Kidney (tissue), 14 donors: ENCODE measurements around the gene TSPAN15. TPM values are rescaled to one million over a fixed set of nuclear protein-coding genes. Genes with fewer than 3 reads are reported as not detected.

Experiments
- DNase-seq, 5 donors: peaks; one replicate each; pipeline ENCODE4 v3.0.0-alpha.2; 2013 to 2020
- FAIRE-seq: peaks from 2 replicates; lab custom pipeline; 2012; peaks lifted over from hg19 to GRCh38; lab: Jason Lieb, UNC
- H3K27ac ChIP-seq, 2 donors: one replicate each; pipeline ENCODE4 v1.7.0; 2013; ENCODE audit warnings: low read depth in 2 of 2, low read length in 2 of 2, inconsistent platforms in 1 of 2
- H3K27me3 ChIP-seq: one replicate; pipeline ENCODE4 v1.7.1; 2013; ENCODE audit warnings: low read length, inconsistent platforms; ENCODE audit not compliant: control insufficient read depth, insufficient read depth
- H3K36me3 ChIP-seq, 3 donors: one replicate each; pipeline versions ENCODE4 v1.7.0 to v1.7.1; 2013; ENCODE audit warnings: low read length in 3 of 3, control low read depth in 1 of 3, inconsistent platforms in 1 of 3; ENCODE audit not compliant: insufficient read depth in 3 of 3, control insufficient read depth in 2 of 3
- H3K4me1 ChIP-seq, 3 donors: one replicate each; pipeline versions ENCODE4 v1.7.0 to v1.7.1; 2013; ENCODE audit warnings: low read length in 3 of 3, inconsistent platforms in 1 of 3, low read depth in 1 of 3; ENCODE audit not compliant: control insufficient read depth in 2 of 3, insufficient read depth in 2 of 3
- H3K4me3 ChIP-seq, 3 donors: one replicate each; pipeline versions ENCODE4 v1.7.0 to v1.8.1; 2013; ENCODE audit warnings: low read length in 3 of 3, control low read depth in 1 of 3, inconsistent platforms in 1 of 3
- H3K9ac ChIP-seq, 3 donors: one replicate each; pipeline versions ENCODE4 v1.7.0 to v1.7.1; 2013; ENCODE audit warnings: low read length in 3 of 3, control low read depth in 1 of 3, inconsistent platforms in 1 of 3
- H3K9me3 ChIP-seq, 3 donors: one replicate each; pipeline versions ENCODE4 v1.7.0 to v1.7.1; 2013; ENCODE audit warnings: low read length in 3 of 3, control low read depth in 1 of 3, inconsistent platforms in 1 of 3; ENCODE audit not compliant: control insufficient read depth in 2 of 3, insufficient read depth in 1 of 3
- intact Hi-C: fragments of 100-400 bp; cut with DNase I; formaldehyde crosslinking; loops from one replicate; pipeline ENCODE4 v1.11.1; 2022
- polyA plus RNA-seq: library from polyadenylated mRNA; stranded (reverse); fragments of 350-450 nt; fragmentation: Illumina TruSeq; extraction: RNeasy Lipid Tissue Mini Kit (QIAGEN cat#74804); gene quantifications from one replicate; pipeline ENCODE4 v1.2.3, GENCODE V29; 2014; ENCODE audit warnings: low read depth, low replicate concordance; ENCODE audit not compliant: insufficient read depth
- total RNA-seq: library from RNA; stranded (reverse); fragmentation: NEBNext Ultra II Directional; extraction: Animal tissue kit (Norgen Biotek cat#: 25700); gene quantifications from one replicate; pipeline ENCODE4 v1.2.1, GENCODE V29; 2021
- TF ChIP-seq, protein P1 (sequence below): IDR thresholded peaks from 3 replicates; pipeline ENCODE4 v1.5.1; 2012; ENCODE audit warnings: mild to moderate bottlenecking, moderate library complexity, borderline replicate concordance; ENCODE audit not compliant: insufficient read depth; ENCODE audit errors: extremely low read depth
- donor health status: control.
- donor health status: control.
- donor health status: control.
- donor health status: control.
- donor health status: control.
- donor health status: DM: yes; HTN: yes; CAD: no.
- donor health status: Normal renal cell carcinoma (clear cell type).

TSPAN15 gene
- total and polyA plus RNA-seq, 2 donors from 2014 or later, result 28.2 to 65.4 TPM

DNA sequence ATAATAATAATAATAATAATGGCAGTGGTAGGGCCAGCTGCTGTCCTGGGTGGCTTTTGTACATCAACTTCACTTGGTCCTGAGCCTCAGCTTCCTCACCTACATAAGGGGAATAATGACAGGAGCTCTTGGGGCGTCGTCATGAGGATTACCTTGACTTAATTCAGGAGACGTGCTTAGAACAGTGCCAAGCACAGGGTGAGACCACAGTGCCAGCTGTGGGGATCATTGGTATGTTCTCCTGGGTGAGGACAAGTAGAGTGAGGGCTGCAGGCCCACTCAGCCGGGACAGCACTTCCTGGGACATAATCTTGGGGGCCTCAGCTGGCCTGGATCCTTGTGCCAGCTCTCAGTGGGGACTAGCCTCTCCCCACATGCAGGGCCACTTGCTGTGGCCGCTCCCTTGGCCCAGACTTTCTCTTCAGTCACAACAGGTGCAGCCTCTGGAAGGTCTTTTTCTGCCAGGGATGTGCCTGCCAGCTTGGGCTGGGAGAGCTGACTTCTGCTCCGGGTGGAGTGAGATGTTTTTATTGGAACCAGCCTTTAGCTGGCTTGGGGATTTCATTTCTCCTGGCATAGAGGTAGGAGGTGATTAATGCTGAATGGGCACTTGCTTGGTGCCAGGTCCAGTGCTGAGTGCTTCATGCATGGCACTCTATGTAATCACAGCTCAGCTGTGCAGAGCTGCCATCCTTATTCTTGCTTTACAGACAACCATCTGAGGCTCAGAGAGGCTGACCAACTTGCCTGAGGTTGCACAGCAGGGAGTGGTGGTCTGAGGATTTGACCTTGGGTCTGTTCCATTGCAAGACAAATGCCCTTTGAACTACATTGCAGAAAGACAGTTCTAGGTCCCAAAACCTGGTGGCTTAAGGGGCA is 45.3 kb downstream of the TSPAN15 start:
- H3K4me1 ChIP-seq, result peaks cover 0 to 3% (median 0%) of the 10 kb centered on the region in 3 donors
- TF ChIP-seq, protein P1, sequence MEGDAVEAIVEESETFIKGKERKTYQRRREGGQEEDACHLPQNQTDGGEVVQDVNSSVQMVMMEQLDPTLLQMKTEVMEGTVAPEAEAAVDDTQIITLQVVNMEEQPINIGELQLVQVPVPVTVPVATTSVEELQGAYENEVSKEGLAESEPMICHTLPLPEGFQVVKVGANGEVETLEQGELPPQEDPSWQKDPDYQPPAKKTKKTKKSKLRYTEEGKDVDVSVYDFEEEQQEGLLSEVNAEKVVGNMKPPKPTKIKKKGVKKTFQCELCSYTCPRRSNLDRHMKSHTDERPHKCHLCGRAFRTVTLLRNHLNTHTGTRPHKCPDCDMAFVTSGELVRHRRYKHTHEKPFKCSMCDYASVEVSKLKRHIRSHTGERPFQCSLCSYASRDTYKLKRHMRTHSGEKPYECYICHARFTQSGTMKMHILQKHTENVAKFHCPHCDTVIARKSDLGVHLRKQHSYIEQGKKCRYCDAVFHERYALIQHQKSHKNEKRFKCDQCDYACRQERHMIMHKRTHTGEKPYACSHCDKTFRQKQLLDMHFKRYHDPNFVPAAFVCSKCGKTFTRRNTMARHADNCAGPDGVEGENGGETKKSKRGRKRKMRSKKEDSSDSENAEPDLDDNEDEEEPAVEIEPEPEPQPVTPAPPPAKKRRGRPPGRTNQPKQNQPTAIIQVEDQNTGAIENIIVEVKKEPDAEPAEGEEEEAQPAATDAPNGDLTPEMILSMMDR, result no peak
- DNase-seq, result no peak

GRCh38 chr10:69497231-69497561 is 45.9 kb downstream of the TSPAN15 start:
- TF ChIP-seq, protein P1, result no peak
- H3K9me3 ChIP-seq, result no peaks in the 10 kb centered on the region
- H3K9ac ChIP-seq, result no peak overlapping the region
- intact Hi-C loops, result no loop called here
- FAIRE-seq (no peak), DNase-seq (no peak)
- no peaks in the 10 kb centered on the region for H3K36me3 ChIP-seq
- no peaks in the 10 kb centered on the region for H3K27me3 ChIP-seq
- peaks cover 0 to 3% (median 0%) of the 10 kb centered on the region in 3 donors for H3K4me1 ChIP-seq
- no peak overlapping the region for H3K4me3 ChIP-seq
- no peak overlapping the region for H3K27ac ChIP-seq

More for the DNA sequence above, 45.3 kb downstream of the TSPAN15 start:
- Histone ChIP-seq H3K27me3 (no peaks in the 10 kb centered on the region), H3K9ac (no peak overlapping the region), H3K27ac (no peak overlapping the region), H3K4me3 (no peak overlapping the region), H3K36me3 (no peaks in the 10 kb centered on the region), H3K9me3 (no peaks in the 10 kb centered on the region)
- FAIRE-seq, result no peak
- intact Hi-C loops, result no loop called here

DNA sequence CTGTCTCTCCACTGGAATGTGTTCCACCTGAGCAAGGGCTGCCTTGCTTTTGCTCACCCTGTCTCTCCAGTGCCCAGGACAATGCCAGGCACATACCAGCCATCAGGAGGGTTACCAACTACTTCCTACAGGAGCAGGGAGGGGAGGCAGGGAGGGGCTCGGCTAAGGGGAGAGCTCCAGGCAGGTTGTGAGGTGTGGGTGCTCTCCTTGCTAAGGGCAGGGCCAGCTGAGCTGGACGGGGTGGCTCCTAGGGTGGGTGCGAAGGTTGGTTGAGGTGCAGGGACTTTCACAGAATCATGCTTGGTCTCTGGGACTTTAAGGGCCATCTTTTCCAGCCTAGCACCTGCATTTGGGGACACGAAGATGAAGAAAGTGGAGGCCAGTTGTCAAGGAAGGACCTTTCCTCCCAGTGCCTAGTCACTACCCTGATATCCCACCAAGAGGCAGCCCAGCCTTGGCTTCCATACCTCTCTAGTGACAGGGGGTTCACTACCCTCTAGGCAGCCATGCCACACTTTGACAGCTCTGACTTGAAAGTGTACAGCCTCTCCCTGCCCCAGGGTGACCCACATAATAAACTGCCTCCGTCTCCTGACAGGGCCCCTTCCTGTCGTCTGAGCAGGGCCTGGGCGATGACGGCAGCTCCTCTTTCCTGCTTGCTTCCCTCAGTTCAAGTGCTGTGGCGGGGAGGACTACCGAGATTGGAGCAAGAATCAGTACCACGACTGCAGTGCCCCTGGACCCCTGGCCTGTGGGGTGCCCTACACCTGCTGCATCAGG is 46.5 kb downstream of the TSPAN15 start:
- no peaks in the 10 kb centered on the region for H3K36me3 ChIP-seq
- intact Hi-C loops, result no loop called here
- H3K27me3 ChIP-seq, result no peaks in the 10 kb centered on the region
- DNase-seq, result peak in 2 of 5 donors; percentile 40 to 43
- H3K27ac ChIP-seq, result peak overlapping the region in 1 of 2 donors; percentile 41
- no peaks in the 10 kb centered on the region for H3K9me3 ChIP-seq
- no peak overlapping the region for H3K4me3 ChIP-seq
- TF ChIP-seq, protein P1, result no peak
- H3K4me1 ChIP-seq, result peaks cover 0 to 3% (median 0%) of the 10 kb centered on the region in 3 donors
- no peak for FAIRE-seq
- H3K9ac ChIP-seq, result no peak overlapping the region
